ENCODE measurements around the gene FIGN. TPM values are rescaled to one million over a fixed set of nuclear protein-coding genes. Genes with fewer than 3 reads are reported as not detected.

FIGN gene
- total and polyA plus RNA-seq, 10 of the 15 experiments (the other 5 are each of a cell fraction or from before 2014, with no cell fraction given), result under 0.01 to 0.01 TPM; not detected in 8

GRCh38 chr2:163571423-163572102 is 164.2 kb downstream of the FIGN start:
- FAIRE-seq (no peak), DNase-seq (ENCODE audit: low read depth, low spot score) (no peak)
- no peak overlapping the region for H3K9ac ChIP-seq (ENCODE audit: control insufficient read depth, insufficient read depth, low read length)

DNA sequence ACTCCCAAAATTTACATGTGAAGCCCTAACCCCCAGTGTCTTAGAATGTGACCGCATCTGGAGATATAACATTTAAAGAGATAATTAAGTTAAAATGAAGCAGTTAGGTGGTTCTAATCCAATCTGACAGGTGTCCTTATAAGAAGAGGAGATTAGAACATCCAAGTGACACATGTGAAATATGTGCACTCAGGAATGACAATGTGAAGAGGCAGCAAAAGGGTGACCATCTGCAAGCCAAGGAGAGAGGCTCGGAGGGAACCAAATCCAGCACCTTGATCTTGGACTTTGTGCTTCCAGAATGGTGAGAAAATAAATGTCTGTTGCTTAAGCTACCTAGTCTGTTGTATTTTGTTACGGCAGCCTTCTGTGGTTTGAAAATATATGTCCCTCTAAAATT is 165.4 kb downstream of the FIGN start:
- SMC1A ChIA-PET (ENCODE audit: uncharacterized antibody, unreplicated experiment), result no interaction called here
- POLR2A ChIA-PET, result no interaction called here
- Histone ChIP-seq H3K79me2 (ENCODE audit: control insufficient read depth, insufficient read depth, low read length) (no peaks in the 10 kb centered on the region), H3K9me3 (replicated peaks; ENCODE audit: control insufficient read depth, insufficient read depth, low read length) (no peaks in the 10 kb centered on the region), H3K9ac (ENCODE audit: control insufficient read depth, insufficient read depth, low read length) (no peak overlapping the region), H3K27ac (ENCODE audit: control insufficient read depth, insufficient read depth) (no peak overlapping the region), H3K4me1 (ENCODE audit: control insufficient read depth, insufficient read depth, low read length) (no peaks in the 10 kb centered on the region), H2AFZ (ENCODE audit: control insufficient read depth, low read depth, low read length) (no peak overlapping the region), H3K27me3 (replicated peaks in 1 of 2; ENCODE audit: control insufficient read depth in 2 of 2, insufficient read depth in 2 of 2, low read length in 1 of 2) (no peaks in the 10 kb centered on the region), H3K36me3 (ENCODE audit: control insufficient read depth in 2 of 2, insufficient read depth in 2 of 2, low read length in 1 of 2) (no peaks in the 10 kb centered on the region), H4K20me1 (ENCODE audit: control insufficient read depth, insufficient read depth) (no peaks in the 10 kb centered on the region), H3K4me3 (no peak overlapping the region), H3K4me2 (ENCODE audit: control insufficient read depth, insufficient read depth) (no peak overlapping the region)
- intact Hi-C loops (cut with micrococcal nuclease; ENCODE audit: unreplicated experiment) (no loop called here), in situ Hi-C loops (cut with MboI) (no loop called here)
- TF ChIP-seq PAX8 (IDR thresholded peaks at IDR 0.05) (no peak), NR2F1 (conservative IDR thresholded peaks at IDR 0.05) (no peak), ZNF274 (IDR thresholded peaks at IDR 0.05; ENCODE audit: insufficient read depth, insufficient read length) (no peak), ZSCAN29 (IDR thresholded peaks at IDR 0.05) (no peak), PBX3 (IDR thresholded peaks at IDR 0.05; ENCODE audit: insufficient replicate concordance, low read depth, low read length) (no peak)
- CTCF ChIA-PET, result no interaction called here
- no TSS peak for BruUV-seq (replicated peaks)
- no peak for FAIRE-seq
- RAD21 ChIA-PET (ENCODE audit: unreplicated experiment), result no interaction called here
- WGBS (ENCODE audit: insufficient coverage, insufficient replicate concordance, low lambda C conversion rate, missing lambda C conversion rate), result 44% methylated on average over 3 of the region's 3 CpGs
- ATAC-seq, result no peak
- DNase-seq (ENCODE audit: low read depth, low spot score), result no peak

More at GRCh38 chr2:163571423-163572102, 164.2 kb downstream of the FIGN start:
- no peaks in the 10 kb centered on the region for H3K79me2 ChIP-seq (ENCODE audit: control insufficient read depth, insufficient read depth, low read length)
- H3K27ac ChIP-seq (ENCODE audit: control insufficient read depth, insufficient read depth), result no peak overlapping the region
- 8% methylated on average over 7 of the region's 7 CpGs for WGBS (ENCODE audit: insufficient coverage, insufficient replicate concordance, low lambda C conversion rate, missing lambda C conversion rate)
- no TSS peak for BruUV-seq (replicated peaks)
- no peaks in the 10 kb centered on the region for H4K20me1 ChIP-seq (ENCODE audit: control insufficient read depth, insufficient read depth)
- H3K27me3 ChIP-seq (replicated peaks in 1 of 2; ENCODE audit: control insufficient read depth in 2 of 2, insufficient read depth in 2 of 2, low read length in 1 of 2), result no peaks in the 10 kb centered on the region
- no peaks in the 10 kb centered on the region for H3K9me3 ChIP-seq (replicated peaks; ENCODE audit: control insufficient read depth, insufficient read depth, low read length)
- no peak for ATAC-seq
- TF ChIP-seq TARDBP (IDR thresholded peaks at IDR 0.05; ENCODE audit: borderline replicate concordance) (no peak), MTA3 (IDR thresholded peaks at IDR 0.05; ENCODE audit: borderline replicate concordance, low read length) (no peak), TBL1XR1 (IDR thresholded peaks at IDR 0.05; ENCODE audit: low read depth, low read length) (no peak), RCOR1 (conservative IDR thresholded peaks at IDR 0.05; ENCODE audit: low read depth, low read length) (no peak), SIN3A (IDR thresholded peaks at IDR 0.05; ENCODE audit: low read depth, low read length) (no peak), RELA (IDR thresholded peaks at IDR 0.05; ENCODE audit: borderline replicate concordance, partially characterized antibody) (no peak), EGR1 (IDR thresholded peaks at IDR 0.05; ENCODE audit: borderline replicate concordance in 1 of 2, low read depth in 2 of 2, low read length in 2 of 2) (no peak), ZNF384 (IDR thresholded peaks at IDR 0.05; ENCODE audit: borderline replicate concordance, low read depth, low read length) (no peak), IKZF2 (IDR thresholded peaks at IDR 0.05) (no peak)
- H3K4me2 ChIP-seq (ENCODE audit: control insufficient read depth, insufficient read depth), result no peak overlapping the region
- RAD21 ChIA-PET (ENCODE audit: unreplicated experiment), result no interaction called here
- H3K4me3 ChIP-seq, result no peak overlapping the region
- SMC1A ChIA-PET (ENCODE audit: uncharacterized antibody, unreplicated experiment), result no interaction called here
- in situ Hi-C loops (cut with MboI), result no loop called here
- CTCF ChIA-PET, result no interaction called here
- no peaks in the 10 kb centered on the region for H3K4me1 ChIP-seq (ENCODE audit: control insufficient read depth, insufficient read depth, low read length)
- intact Hi-C loops (cut with micrococcal nuclease; ENCODE audit: unreplicated experiment), result no loop called here
- no peaks in the 10 kb centered on the region for H3K36me3 ChIP-seq (ENCODE audit: control insufficient read depth in 2 of 2, insufficient read depth in 2 of 2, low read length in 1 of 2)
- POLR2A ChIA-PET, result no interaction called here
- no peak overlapping the region for H2AFZ ChIP-seq (ENCODE audit: control insufficient read depth, low read depth, low read length)
